SK-N-MC (cell line): ENCODE measurements around the gene RNF150.

Source experiments
- EZH2 ChIP-seq: fragments of 200-600 bp; sonication (generic); IDR thresholded peaks from one replicate; pipeline ENCODE4 v1.6.1; 2017; ENCODE audit warnings: antibody characterized with exemption
- POLR2AphosphoS5 ChIP-seq: IDR thresholded peaks from 2 replicates; pipeline ENCODE4 v1.6.1; 2012; ENCODE audit warnings: mild to moderate bottlenecking, low read depth, low read length, borderline replicate concordance

GRCh38 chr4:141065872-141066271 is 67.4 kb downstream of the RNF150 start:
- no peak for TF ChIP-seq EZH2
- no peak for TF ChIP-seq POLR2AphosphoS5
